Kidney (tissue), 14 donors: ENCODE data around the gene NEDD1. TPM values are rescaled to one million over a fixed set of nuclear protein-coding genes. Genes with fewer than 3 reads are reported as not detected.

ENCODE experiments used
- DNase-seq, 5 donors: peaks; one replicate each; pipeline ENCODE4 v3.0.0-alpha.2; 2013 to 2020
- FAIRE-seq: peaks from 2 replicates; lab custom pipeline; 2012; peaks lifted over from hg19 to GRCh38; lab: Jason Lieb, UNC
- H3K27ac ChIP-seq, 2 donors: one replicate each; pipeline ENCODE4 v1.7.0; 2013; ENCODE audit warnings: low read depth in 2 of 2, low read length in 2 of 2, inconsistent platforms in 1 of 2
- H3K27me3 ChIP-seq: one replicate; pipeline ENCODE4 v1.7.1; 2013; ENCODE audit warnings: low read length, inconsistent platforms; ENCODE audit not compliant: control insufficient read depth, insufficient read depth
- H3K36me3 ChIP-seq, 3 donors: one replicate each; pipeline versions ENCODE4 v1.7.0 to v1.7.1; 2013; ENCODE audit warnings: low read length in 3 of 3, control low read depth in 1 of 3, inconsistent platforms in 1 of 3; ENCODE audit not compliant: insufficient read depth in 3 of 3, control insufficient read depth in 2 of 3
- H3K4me1 ChIP-seq, 3 donors: one replicate each; pipeline versions ENCODE4 v1.7.0 to v1.7.1; 2013; ENCODE audit warnings: low read length in 3 of 3, inconsistent platforms in 1 of 3, low read depth in 1 of 3; ENCODE audit not compliant: control insufficient read depth in 2 of 3, insufficient read depth in 2 of 3
- H3K4me3 ChIP-seq, 3 donors: one replicate each; pipeline versions ENCODE4 v1.7.0 to v1.8.1; 2013; ENCODE audit warnings: low read length in 3 of 3, control low read depth in 1 of 3, inconsistent platforms in 1 of 3
- H3K9ac ChIP-seq, 3 donors: one replicate each; pipeline versions ENCODE4 v1.7.0 to v1.7.1; 2013; ENCODE audit warnings: low read length in 3 of 3, control low read depth in 1 of 3, inconsistent platforms in 1 of 3
- H3K9me3 ChIP-seq, 3 donors: one replicate each; pipeline versions ENCODE4 v1.7.0 to v1.7.1; 2013; ENCODE audit warnings: low read length in 3 of 3, control low read depth in 1 of 3, inconsistent platforms in 1 of 3; ENCODE audit not compliant: control insufficient read depth in 2 of 3, insufficient read depth in 1 of 3
- intact Hi-C: fragments of 100-400 bp; cut with DNase I; formaldehyde crosslinking; loops from one replicate; pipeline ENCODE4 v1.11.1; 2022
- polyA plus RNA-seq: library from polyadenylated mRNA; stranded (reverse); fragments of 350-450 nt; fragmentation: Illumina TruSeq; extraction: RNeasy Lipid Tissue Mini Kit (QIAGEN cat#74804); gene quantifications from one replicate; pipeline ENCODE4 v1.2.3, GENCODE V29; 2014; ENCODE audit warnings: low read depth, low replicate concordance; ENCODE audit not compliant: insufficient read depth
- total RNA-seq: library from RNA; stranded (reverse); fragmentation: NEBNext Ultra II Directional; extraction: Animal tissue kit (Norgen Biotek cat#: 25700); gene quantifications from one replicate; pipeline ENCODE4 v1.2.1, GENCODE V29; 2021
- TF ChIP-seq, protein P1 (sequence below): IDR thresholded peaks from 3 replicates; pipeline ENCODE4 v1.5.1; 2012; ENCODE audit warnings: mild to moderate bottlenecking, moderate library complexity, borderline replicate concordance; ENCODE audit not compliant: insufficient read depth; ENCODE audit errors: extremely low read depth
- donor health status: control.
- donor health status: control.
- donor health status: control.
- donor health status: control.
- donor health status: control.
- donor health status: DM: yes; HTN: yes; CAD: no.
- donor health status: Normal renal cell carcinoma (clear cell type).

The NEDD1 gene
- total and polyA plus RNA-seq, 2 donors from 2014 or later: 4.2 to 14.3 TPM

DNA sequence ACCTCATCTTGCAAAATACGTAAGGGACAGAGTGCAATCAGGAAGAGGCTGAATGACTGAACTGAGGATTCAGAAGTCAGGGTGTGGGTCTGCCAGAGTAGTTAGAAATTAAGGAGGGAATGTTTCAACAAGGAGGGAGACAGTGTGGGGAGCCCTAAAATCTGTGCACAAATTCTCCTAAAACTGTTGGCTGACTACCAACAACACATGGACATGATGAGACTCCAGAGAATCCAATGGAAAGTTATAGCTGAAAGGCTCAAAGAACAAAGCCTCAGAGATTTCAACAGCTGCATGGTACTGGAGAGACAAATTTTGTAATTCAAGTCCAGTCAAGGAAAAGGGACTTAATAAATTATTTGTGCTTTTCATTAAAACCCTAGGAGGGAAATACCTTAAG lies 36.1 kb upstream of the NEDD1 start:
- Histone ChIP-seq H3K27ac (no peak overlapping the region), H3K9me3 (peaks cover 0 to 3% (median 0%) of the 10 kb centered on the region in 3 donors), H3K9ac (no peak overlapping the region), H3K4me3 (no peak overlapping the region), H3K4me1 (no peaks in the 10 kb centered on the region), H3K36me3 (no peaks in the 10 kb centered on the region), H3K27me3 (no peaks in the 10 kb centered on the region)
- intact Hi-C loops: no loop called here
- FAIRE-seq (no peak), DNase-seq (no peak)
- TF ChIP-seq, protein P1, sequence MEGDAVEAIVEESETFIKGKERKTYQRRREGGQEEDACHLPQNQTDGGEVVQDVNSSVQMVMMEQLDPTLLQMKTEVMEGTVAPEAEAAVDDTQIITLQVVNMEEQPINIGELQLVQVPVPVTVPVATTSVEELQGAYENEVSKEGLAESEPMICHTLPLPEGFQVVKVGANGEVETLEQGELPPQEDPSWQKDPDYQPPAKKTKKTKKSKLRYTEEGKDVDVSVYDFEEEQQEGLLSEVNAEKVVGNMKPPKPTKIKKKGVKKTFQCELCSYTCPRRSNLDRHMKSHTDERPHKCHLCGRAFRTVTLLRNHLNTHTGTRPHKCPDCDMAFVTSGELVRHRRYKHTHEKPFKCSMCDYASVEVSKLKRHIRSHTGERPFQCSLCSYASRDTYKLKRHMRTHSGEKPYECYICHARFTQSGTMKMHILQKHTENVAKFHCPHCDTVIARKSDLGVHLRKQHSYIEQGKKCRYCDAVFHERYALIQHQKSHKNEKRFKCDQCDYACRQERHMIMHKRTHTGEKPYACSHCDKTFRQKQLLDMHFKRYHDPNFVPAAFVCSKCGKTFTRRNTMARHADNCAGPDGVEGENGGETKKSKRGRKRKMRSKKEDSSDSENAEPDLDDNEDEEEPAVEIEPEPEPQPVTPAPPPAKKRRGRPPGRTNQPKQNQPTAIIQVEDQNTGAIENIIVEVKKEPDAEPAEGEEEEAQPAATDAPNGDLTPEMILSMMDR: no peak

GRCh38 chr12:96872961-96873360 lies 34.1 kb upstream of the NEDD1 start:
- FAIRE-seq (no peak), DNase-seq (no peak)
- TF ChIP-seq, protein P1: no peak
- intact Hi-C loops: no loop called here
- no peak overlapping the region for H3K4me3 ChIP-seq
- peaks cover 0 to 3% (median 0%) of the 10 kb centered on the region in 3 donors for H3K9me3 ChIP-seq
- no peaks in the 10 kb centered on the region for H3K4me1 ChIP-seq
- no peaks in the 10 kb centered on the region for H3K36me3 ChIP-seq
- no peak overlapping the region for H3K27ac ChIP-seq
- no peak overlapping the region for H3K9ac ChIP-seq
- no peaks in the 10 kb centered on the region for H3K27me3 ChIP-seq

GRCh38 chr12:96874211-96874610 lies 32.8 kb upstream of the NEDD1 start:
- Histone ChIP-seq H3K27ac (no peak overlapping the region), H3K4me1 (no peaks in the 10 kb centered on the region), H3K36me3 (no peaks in the 10 kb centered on the region), H3K4me3 (no peak overlapping the region), H3K9ac (no peak overlapping the region), H3K9me3 (peaks cover 0 to 3% (median 0%) of the 10 kb centered on the region in 3 donors), H3K27me3 (no peaks in the 10 kb centered on the region)
- FAIRE-seq: no peak
- DNase-seq: no peak
- intact Hi-C loops: no loop called here
- TF ChIP-seq, protein P1: no peak

DNA sequence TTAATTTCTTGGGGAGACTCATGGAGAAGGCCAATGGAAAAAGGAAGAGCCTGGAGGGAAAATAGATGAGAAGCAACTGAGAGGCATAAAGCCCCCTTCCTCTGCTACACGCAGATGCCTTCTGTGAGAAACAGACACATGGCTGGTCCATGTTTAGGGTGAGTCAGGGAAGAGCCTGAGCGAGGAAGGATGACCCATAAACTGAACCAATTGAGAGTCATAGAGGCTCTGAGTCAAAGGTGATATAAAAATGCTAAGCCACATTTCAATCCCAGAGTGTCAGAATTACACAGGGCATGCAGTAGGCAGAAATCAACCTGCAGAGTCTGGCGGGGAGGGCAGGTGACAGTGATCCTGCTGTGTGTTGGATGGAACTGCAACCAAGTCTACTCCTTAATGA lies 30.1 kb upstream of the NEDD1 start:
- TF ChIP-seq, protein P1: no peak
- H3K27me3 ChIP-seq: no peaks in the 10 kb centered on the region
- H3K9ac ChIP-seq: no peak overlapping the region

More for the DNA sequence above, 30.1 kb upstream of the NEDD1 start:
- no peak overlapping the region for H3K4me3 ChIP-seq
- intact Hi-C loops: no loop called here
- H3K9me3 ChIP-seq: peaks cover 0 to 3% (median 0%) of the 10 kb centered on the region in 3 donors
- no peak for FAIRE-seq
- H3K27ac ChIP-seq: no peak overlapping the region
- no peak for DNase-seq
- H3K4me1 ChIP-seq: no peaks in the 10 kb centered on the region
- no peaks in the 10 kb centered on the region for H3K36me3 ChIP-seq
